Esophagus muscularis mucosa (tissue), 4 donors: ENCODE measurements around the gene ZFR. TPM values are rescaled to one million over a fixed set of nuclear protein-coding genes. Genes with fewer than 3 reads are reported as not detected.

Experiments used
- DNase-seq: peaks from one replicate; pipeline ENCODE4 v3.0.0-alpha.2; 2017; ENCODE audit errors: extremely low spot score
- H3K27ac ChIP-seq, 4 donors: fragments of 200-600 bp; sonication (generic); replicated peaks in 1 of 4; 1 replicate in 3 of 4; 2 replicates in 1 of 4; pipeline ENCODE4 v1.5.1; 2016 to 2019; ENCODE audit warnings: mild to moderate bottlenecking in 1 of 4
- H3K27me3 ChIP-seq, 4 donors: fragments of 200-600 bp; sonication (generic); one replicate each; pipeline versions ENCODE4 v1.5.1 to v1.6.0; 2016 to 2019
- H3K36me3 ChIP-seq, 4 donors: fragments of 200-600 bp; sonication (generic); one replicate each; pipeline ENCODE4 v1.5.1; 2016 to 2019
- H3K4me1 ChIP-seq, 4 donors: fragments of 200-600 bp; sonication (generic); one replicate each; pipeline ENCODE4 v1.5.1; 2016 to 2019
- H3K4me3 ChIP-seq, 4 donors: fragments of 200-600 bp; sonication (generic); 1 replicate in 2 of 4; 2 replicates in 2 of 4; pipeline ENCODE4 v1.5.1; 2016 to 2019; ENCODE audit warnings: mild to moderate bottlenecking in 4 of 4, moderate library complexity in 1 of 4
- H3K9me3 ChIP-seq, 4 donors: fragments of 200-600 bp; sonication (generic); 1 replicate in 3 of 4; 2 replicates in 1 of 4; pipeline ENCODE4 v1.5.1; 2016 to 2019
- CTCF ChIP-seq, 3 experiments: fragments of 200-600 bp in 2 of 3; fragments of 450-650 bp in 1 of 3; sonication (generic) in 2 of 3; IDR thresholded peaks; one replicate each; pipeline ENCODE4 v1.5.1; 2017 to 2019; ENCODE audit warnings: antibody characterized with exemption in 3 of 3, mild to moderate bottlenecking in 2 of 3, moderate library complexity in 1 of 3
- EP300 ChIP-seq: sonication (generic); formaldehyde crosslinking; IDR thresholded peaks from one replicate; pipeline ENCODE4 v1.6.1; 2017; ENCODE audit warnings: antibody characterized with exemption
- POLR2A ChIP-seq: fragments of 450-650 bp; IDR thresholded peaks from one replicate; pipeline ENCODE4 v1.6.1; 2017; ENCODE audit warnings: antibody characterized with exemption, moderate library complexity, mild to moderate bottlenecking, low read depth
- POLR2AphosphoS5 ChIP-seq, 2 donors: sonication (generic); formaldehyde crosslinking; IDR thresholded peaks; one replicate each; pipeline ENCODE4 v1.6.1; 2017; ENCODE audit warnings: antibody characterized with exemption in 2 of 2
- WGBS: methylation state at CpG from one replicate; pipeline ENCODE4 v1.1.5; 2018; 5-methylcytosine and 5-hydroxymethylcytosine counted together
- intact Hi-C: fragments of 100-400 bp; cut with DNase I; formaldehyde crosslinking; loops from one replicate; pipeline ENCODE4 v1.15.1; 2023
- small RNA-seq, 3 donors: library from RNA; depleted of rRNA; stranded (forward); fragments of <200 nt; gene quantifications; one replicate each; pipeline ENCODE3, GENCODE V24; 2016
- total RNA-seq, 4 donors: library from RNA; depleted of rRNA; stranded (reverse); fragments of >200 nt; gene quantifications; one replicate each; pipeline versions ENCODE4 v1.1.0 to v1.2.1, GENCODE V29; 2016

The ZFR gene
- total RNA-seq, 4 donors from 2014 or later, result 83.2 to 106 (median 92.4) TPM

- no peaks in the 10 kb centered on the region for H3K27me3 ChIP-seq
- no peaks in the 10 kb centered on the region for H3K9me3 ChIP-seq
- TF ChIP-seq CTCF (IDR thresholded peaks at IDR 0.05) (no peak), EP300 (no peak), POLR2A (no peak), POLR2AphosphoS5 (IDR thresholded peaks at IDR 0.05) (no peak)
- H3K4me3 ChIP-seq, result no peak overlapping the region
- peaks cover 0 to 10% (median 0%) of the 10 kb centered on the region in 4 donors for H3K36me3 ChIP-seq
- H3K4me1 ChIP-seq, result peaks cover 30 to 78% (median 66%) of the 10 kb centered on the region in 4 donors
- 74% methylated on average over 5 of the region's 5 CpGs for WGBS
- no peak for DNase-seq
- H3K27ac ChIP-seq, result peak overlapping the region in 1 of 4 donors; percentile 10
- intact Hi-C loops, result no loop called here
Measured at GRCh38 chr5:32304622-32305021, 139.9 kb downstream of the ZFR start.

Small RNA genes within 50 kb of the gene (small RNA-seq; reads per million reads assigned to genes)
- gene MIR579 (0 reads per million in 3 donors), gene RNU6-378P (0 reads per million in 3 donors)

Other genes with a start within 250 kb of the ZFR start
- 10 to 100 TPM; 49.9 to 94.0 (median 63.8) TPM for gene MTMR12, start 131.8 kb downstream of the ZFR start, total RNA-seq
- 100 to 1,000 TPM in 1 of 4 donors, 10 to 100 TPM in 3; 66.4 to 154 (median 90.1) TPM for gene SUB1, start 140.8 kb upstream of the ZFR start, total RNA-seq